HUDEP-2 (cell line): ENCODE measurements around the gene ASCC1.

Source experiments
- DNase-seq, 76 experiments: peaks; one replicate each; lab custom pipeline; 2025; ENCODE audit not compliant: unreplicated experiment in 76 of 76; lab: John Stamatoyannopoulos, UW

The ASCC1 gene

DNA sequence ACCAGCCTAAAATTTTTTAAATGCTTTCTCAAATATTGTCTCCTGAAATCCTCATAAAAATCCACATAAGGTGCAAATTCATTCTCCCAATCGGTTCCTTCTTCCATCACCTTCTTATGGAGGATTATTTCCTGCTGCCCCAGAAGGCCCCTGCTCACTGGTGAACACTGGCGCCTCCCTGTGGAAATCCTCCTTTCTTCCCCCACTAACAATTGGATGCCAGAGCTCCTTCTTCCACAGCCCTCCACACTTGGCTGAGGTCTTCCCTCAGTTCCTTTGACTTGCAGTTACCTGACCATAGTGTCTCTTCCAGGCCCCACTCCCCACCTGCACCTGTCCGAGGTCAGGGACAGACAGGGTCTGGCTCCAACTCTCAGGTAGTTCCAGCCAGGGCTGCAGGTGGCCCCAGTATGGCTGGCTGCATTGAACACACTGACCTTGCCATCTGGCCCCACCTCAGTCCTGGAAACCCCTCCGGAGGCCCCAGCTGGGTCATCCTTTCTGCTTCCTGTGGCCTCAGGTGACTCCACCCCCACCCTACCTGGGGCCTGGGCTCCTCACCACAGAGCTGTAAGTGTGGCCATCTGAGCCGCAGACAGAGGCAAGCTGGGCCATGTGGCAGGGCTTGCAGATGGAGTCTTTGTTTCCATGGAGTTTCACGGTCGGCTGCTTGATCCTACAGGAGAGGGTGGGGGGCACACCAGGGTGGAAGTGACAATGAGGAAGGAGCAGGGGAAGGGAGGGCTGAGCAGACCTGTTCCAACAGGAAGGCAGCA, 146.1 kb downstream of the ASCC1 start:
- peak in 1 of 76 experiments; percentile 7 for DNase-seq

DNA sequence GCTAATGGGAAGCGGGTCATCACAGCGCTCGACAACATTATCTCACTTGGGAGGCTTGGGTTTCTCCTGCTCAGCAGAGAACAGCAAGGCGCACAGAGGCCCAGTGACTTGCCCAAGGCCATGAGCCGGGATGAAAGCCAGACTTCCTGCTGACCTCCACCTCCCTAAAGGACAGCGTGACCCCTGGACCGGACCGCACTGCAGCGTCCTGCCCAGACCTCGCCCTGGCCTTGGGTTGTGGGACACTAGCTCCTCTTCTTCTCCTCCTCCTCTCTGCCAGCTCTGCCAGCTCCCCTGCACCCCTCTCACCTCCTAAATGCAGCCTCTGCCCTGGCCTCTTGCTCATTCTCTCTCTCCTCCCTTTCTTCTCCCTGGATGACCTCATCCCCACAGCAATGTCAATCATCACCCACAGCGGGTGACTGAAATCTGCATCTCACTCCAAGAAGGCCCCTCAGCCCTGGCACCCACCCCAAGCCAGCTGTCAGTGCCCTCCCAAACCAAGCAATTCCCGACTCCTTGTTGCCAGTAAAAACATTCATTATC, 147.1 kb downstream of the ASCC1 start:
- no peak for DNase-seq

DNA sequence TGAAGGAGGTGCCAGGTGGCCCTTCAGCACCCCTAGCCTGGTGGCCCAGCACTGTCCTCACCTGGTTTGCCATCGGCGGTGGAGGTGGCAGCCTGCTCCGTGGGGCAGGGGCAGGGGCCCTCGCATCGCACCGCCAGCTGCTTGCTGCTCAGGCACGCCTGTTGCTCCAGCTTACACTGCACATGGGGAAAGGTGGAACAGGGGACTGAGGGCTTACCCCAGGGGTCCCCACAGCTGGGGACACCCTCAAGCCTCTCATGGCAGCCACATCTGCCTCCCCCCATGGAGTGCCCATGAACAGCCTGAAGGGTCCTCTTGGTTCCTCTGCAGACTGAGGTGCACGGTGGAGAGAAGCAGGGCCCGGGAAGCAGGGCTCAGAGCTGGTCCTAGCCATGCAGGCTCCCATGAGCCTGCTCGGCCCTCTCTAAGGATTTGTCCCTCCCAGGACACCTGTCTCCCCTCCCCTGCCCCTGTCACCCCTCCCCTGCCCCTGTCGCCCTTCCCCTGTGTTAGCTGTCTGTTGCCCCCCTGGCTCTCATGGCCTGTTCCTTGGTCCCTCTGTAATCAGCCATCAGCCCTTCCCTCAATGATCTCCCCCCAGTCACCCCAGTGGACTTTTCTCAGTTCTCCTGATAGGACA, 147.8 kb downstream of the ASCC1 start:
- no peak for DNase-seq

DNA sequence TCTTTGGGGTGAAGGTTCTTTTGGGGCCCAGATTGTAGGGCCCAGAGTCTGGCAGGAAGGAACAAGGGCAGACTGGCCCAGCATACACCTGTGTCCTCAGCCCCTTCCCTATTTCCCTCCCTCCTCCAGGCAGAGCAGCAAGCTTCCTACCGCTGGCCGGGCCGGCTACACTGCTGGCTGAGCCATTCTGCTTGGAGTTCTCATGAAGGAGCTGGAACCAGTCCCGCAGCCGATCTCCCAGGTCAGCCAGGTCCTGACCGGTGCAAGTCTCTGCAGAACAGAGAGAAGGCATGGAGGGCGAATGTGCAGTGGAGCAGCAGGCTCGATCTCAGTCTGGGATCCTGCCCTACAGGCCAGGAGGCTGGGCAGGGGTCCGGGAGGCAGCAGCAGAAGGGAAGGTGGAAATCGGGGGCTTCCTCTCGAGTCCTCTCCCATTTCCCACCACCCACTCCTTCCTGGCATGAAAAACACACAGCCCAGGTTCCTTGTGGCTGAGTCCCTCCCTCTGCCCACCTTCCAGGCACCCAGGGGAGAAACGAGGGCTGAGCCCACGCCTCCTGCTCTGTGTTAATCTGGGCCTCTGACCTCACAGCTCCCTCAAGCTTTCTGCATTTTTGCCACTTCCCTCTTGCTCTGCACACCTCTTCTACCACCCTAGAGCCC, 148.5 kb downstream of the ASCC1 start:
- no peak for DNase-seq

DNA sequence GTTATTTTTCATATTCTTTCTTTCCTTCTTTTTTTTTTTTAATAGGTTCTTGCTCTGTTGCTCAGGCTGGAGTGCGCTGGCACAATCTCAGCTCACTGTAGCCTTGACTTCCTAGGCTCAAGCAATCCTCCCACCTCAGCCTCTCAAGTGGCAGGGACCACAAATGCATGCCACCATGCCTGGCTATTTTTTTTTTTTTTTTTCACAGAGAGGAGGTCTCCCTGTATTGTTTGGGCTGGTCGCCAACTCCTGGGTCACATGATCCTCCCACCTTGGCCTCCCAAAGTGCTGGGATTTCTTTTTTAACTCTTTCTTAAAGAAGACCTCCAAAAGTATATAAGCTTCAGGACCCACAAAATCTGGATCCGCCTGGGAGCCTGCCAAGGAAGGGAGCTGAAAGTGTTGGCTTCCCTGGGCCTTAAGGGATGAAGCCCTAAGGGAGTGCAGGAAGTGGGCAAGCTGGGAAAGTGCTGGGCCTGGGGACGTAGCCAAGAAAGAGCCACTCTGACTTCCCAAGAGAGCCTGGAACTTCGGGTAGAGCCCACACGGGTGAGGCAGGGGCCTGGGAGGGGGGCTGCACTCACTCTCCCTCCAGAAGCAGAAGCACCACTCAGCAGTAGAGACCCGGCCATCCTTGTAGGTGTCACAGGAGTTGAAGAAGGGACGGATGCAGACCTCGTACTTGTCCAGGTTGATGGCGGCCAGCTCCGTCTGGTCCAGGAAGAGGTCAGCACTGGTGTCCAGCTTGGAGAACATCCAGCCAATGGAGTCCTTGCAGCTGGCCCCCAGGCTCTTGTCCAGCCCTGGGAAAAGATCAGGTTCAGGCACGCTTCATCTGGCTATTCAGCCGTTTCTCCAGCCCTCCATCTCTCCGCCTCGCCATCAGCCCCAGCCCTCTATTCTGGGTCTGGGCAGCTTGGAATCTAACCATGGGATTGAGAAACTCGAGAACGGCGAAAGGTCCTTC, 149.5 kb downstream of the ASCC1 start:
- no peak for DNase-seq

DNA sequence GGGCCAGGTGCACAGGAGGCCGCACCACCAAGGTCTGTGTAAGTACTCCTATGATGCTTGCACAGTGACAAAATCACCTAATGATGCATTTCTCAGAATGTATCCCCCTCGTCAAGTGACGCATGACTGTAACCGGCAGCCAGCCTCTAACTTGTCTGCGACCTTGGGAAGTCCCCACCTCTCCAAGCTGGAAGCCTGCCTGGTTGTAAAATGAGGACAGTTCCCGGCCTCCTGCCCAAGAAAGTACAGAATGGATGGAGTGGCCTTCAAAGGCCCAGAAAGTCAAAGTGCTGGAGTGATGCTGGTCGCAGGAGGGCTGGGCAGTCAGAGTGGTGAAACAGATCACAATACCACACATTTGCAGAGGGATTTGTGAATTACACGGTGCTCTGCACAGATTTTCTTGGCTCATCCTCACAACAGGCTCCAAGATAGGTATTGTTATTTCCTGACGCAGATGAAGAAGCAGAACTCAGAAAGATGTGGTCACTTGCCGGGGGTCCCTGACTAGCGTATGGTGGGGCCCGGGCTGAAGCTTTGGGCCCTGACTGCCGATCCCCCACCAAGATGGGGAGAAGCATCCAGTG, 150.5 kb downstream of the ASCC1 start:
- no peak for DNase-seq

DNA sequence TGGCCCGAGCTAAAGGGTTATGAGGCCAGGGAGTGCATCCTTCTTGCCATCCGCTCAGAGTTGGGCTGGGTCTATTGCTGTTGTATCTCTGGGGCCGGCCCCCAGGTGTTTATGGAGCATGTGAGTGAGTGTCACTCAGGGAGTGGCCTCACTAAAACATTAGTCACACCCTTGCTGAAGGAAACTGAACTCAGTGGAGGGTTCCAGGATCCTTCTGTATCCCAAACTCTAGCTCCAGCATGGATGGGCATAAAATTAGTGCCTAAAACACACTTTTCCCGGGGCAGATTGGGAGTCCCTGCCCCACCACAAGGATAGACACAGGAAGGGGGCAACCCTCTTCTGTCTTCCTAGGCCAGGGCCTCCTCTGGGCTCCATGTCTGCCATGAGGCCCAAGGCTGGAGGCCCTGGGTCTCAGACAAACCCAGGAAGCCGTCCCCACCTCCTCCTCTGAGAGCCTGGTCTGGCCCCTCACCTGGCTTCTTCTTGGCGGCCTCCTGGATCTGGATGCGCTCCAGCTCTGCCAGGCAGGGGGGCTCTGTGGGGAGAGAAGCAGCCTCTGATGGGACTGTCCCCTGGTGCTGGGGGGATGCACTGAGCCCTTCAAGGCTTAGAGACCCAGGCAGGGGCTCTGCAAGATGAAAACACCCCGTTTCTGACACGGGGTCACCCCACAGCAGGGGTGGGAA, 152.2 kb downstream of the ASCC1 start:
- no peak for DNase-seq

DNA sequence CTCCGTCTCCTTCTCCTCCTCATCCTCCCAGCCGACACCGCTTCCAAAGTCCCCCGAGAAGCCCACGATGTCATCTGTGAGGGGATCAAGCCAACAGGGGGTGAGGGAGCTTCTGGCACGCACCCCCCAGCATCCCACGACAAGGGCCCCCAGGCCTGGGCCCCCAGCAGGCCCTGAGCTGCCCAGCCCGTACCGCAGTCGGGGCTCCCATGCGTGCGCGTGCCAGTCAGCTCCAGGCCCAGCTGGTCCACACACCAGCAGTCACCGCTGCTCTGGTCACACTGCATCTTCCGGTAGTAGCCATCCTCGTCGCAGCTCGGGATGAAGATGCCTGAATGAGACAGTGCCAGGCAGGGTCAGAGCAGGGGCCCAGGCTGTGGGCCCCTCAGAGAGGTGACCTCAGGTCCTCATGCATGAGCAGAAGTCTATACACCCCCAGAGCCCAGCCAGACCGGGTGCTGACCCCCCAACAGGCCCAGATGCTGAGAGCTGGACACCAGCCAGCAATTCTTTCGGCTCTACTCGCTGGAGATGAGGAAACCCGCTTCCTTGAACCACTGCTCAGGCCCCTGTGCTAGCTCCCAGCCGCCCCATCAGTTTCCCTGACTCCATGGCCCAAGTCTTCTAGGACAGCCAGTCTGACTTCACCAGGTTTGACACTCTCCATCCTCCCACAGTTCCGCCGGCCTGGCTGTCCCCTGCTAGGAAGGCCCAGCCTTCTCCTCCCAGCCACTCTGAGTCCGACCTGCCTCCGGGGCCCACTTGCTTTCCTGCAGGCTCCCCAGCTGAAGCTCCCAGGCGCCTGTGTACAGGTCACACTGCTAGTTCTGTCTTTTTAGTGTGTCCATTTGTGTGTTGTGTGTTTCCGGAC, 153.0 kb downstream of the ASCC1 start:
- DNase-seq, result no peak

DNA sequence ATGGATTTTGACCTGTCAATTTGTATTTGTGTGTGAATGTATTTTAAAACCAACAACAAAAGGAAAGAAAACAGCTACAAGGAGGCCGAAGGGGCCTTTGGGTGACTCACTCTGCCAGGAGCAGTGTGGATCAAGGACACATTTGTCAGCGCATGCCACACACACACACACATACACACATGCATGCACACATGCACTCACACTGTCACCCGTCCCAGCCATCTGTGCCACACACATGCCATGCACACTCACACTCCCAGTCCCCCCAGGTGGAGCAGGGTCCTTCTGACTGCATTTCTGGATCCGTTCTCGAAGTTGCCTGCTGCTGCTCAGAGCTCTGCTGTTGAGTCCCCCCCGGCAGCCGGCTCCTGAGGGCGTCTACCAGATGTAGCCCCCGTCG, 153.7 kb downstream of the ASCC1 start:
- DNase-seq, result no peak

DNA sequence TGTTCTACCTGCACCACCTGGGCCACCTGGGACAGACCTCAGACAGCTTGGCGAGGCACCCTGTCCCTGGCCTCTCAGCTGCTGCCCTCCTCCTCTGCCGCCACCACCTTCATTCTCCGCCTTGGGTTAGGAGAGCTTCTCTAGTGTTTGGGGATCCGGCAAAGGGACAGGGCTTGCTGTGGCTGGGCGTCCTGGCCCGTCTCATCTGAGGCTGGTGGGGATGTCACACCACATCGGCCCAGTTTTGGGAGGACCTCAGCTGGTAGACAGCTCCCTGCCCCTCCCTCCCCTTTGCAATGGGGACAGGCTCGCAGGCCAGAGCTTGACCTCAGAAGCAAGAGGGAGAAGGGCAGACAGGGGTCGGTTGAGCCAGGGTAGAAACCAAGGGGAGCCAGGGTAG, 154.1 kb downstream of the ASCC1 start:
- DNase-seq, result no peak

DNA sequence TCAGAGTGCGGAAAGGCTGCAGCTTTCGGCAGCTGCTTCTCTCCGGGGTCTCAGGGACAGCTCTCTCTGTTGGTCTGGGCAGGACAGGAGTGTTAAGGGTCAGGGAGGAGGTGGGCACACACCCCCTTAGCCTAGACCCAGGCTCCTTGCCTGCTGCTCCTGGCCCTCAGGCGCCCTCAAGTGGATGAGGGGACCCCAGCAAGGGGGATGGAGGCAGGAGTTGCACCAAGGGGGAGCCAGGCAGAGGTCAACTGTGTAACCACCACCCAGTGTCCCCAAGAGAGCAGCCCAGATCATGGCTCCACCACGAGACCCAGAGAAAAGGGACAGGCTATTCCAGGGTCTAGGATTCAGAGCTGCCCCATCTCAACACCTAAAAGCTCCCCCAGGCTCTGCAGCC, 154.6 kb downstream of the ASCC1 start:
- DNase-seq, result peak in 1 of 76 experiments; percentile 2

DNA sequence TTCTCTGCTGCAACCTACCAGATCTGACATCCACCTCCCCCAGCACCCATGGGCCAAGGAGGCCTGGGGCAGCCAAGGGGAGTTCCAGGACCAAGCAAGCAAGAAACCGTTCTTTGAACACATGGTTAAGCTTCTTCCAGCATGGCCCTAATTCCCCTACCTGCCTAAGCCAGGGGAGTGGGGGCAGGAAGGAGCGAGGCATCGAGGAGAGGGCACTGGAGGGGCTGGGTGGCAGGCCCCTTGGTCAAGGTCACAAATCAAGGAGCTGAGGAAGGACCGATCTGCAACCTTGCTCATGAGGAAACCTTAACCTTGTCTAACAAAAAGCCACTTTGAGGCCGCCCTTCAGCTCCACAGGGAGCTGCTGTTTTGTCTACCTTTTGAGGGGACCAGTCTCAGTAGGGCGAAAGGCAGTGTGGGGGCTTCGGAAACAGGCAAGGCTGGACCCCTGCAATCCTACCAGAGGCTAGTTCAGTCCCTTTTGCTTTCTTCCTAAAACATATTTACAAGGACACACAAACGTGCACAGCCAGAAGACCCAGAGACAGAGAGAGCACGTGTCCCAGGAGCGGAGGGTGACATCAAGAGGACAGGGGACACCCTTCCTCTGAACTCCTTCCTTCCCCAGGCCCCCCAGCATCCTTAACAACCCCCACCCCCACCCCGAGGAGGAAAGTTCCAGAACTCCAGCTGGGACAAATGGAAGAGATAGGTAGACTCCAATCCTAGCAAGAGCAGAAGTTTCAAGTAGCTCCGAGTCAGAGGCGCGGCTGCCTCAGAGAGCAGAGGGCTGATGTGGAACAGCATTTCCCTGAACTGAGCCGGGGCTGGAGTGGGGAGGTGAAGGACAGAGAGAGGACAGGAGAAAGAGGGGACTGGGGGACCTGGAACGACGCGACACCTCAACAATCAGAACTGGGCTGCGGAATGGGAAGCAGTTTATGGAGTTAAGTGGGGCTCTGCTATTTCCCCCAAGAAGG, 155.9 kb downstream of the ASCC1 start:
- DNase-seq, result no peak

DNA sequence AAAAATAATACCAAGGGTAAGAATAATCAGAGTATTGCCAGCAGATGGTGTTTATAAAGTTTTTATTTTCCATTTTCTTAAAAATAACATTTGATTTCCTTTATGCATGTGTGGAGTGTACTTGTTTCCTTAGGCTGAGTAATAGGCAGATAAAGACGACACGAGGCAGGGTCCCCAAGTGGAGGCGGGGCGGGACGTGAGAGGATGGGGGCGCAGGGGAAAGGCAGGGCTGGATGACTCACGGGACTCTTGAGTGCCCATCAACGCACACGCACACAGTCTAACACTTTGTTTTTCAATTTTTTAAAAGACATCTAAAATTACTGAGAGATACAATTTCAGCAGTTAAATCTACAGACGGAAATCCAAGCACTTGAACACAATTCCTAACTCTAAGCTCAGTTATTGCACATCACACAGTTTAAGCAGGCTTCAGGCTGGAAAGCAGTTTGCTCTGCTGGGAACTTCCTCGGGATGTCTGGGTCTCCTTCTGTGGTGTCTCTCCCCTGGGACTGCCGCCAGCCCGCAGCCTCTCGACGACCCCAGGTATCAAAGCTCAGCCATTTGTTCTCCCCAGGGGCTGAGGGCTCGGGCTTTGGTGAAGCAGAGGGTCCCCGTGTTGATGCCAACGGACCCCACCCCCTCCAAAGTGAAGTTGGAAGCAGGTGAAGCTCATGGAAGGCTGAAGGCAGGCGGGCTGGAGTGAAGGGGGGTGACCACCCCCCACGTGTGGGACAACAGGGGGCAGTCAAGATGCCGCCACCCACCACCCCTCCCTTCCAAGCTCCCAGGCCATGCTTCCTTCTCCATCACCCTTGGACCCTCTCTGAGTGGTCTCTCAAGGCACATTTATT, 156.9 kb downstream of the ASCC1 start:
- no peak for DNase-seq

DNA sequence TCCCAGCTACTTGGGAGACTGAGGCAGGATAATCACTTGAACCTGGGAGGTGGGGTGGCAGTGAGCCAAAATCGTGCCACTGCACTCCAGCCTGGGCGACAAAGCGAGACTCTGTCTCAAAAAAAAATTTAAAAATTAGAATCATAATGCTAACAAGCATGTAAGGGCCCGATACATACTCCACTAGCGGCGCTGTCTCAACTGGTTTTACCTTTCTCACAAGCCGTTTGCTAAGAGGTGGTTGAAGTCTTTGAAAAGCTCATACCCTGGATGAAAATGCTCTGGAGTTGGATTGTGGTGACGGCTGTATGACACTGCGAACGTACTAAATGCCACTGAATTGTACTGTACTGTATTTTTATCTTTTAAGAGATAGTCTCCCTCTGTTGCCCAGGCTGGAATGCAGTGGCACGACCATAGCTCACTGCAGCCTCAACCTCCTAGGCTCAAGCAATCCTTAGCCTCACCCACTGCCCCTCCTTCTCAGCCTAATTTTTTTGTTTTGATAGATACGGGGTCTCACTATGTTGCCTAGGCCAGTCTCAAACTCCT, 157.7 kb downstream of the ASCC1 start:
- no peak for DNase-seq

DNA sequence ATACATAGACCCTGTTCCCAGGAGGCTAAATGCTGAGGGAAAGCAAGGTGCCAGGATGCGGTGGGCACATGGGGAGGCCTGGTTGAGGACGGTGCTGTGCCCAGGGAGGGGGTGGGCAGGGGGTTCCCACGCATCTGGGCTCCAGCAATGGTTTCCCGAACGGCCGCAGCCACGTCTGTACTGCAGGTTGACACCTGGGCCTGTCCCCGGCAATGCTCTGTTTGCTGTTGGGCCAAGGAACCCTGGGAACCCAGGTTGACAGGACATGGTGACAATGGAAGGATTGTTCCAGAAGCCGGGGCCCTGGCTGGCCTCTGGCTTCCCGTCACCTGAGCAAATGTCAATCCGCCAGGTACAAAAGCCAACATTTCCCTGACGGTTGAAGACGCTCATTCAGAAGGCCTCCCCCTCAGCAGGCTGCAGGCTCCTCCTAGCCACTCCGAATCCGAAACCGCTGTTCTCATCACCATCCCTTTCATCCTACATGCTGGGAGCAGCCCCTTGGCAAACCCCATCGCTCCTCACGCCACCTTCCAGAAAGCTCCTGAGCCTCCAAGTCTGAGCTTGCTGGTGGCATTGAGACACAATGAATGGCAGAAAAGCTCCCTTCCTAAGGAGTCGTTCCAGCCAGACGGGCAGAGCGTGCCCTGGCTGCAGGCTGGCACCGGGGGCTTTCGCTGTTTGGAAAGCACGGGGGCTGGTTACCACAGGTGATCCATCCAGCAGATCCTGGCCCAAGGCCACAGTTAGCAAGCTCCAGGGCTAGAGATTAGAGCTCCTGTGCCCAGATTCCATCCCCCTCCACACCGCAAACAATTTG, 158.9 kb downstream of the ASCC1 start:
- no peak for DNase-seq
